PC-9 (cell line): ENCODE data around the gene CTNS.

Source experiments
- CTCF ChIP-seq: fragments of 200-600 bp; sonication (generic); conservative IDR thresholded peaks from 2 replicates; pipeline ENCODE4 v1.6.1; 2017; ENCODE audit warnings: mixed run types, antibody characterized with exemption, mild to moderate bottlenecking, moderate library complexity
- EZH2 ChIP-seq: fragments of 200-600 bp; sonication (generic); IDR thresholded peaks from 2 replicates; pipeline ENCODE4 v1.8.0; 2017; ENCODE audit warnings: antibody characterized with exemption, low read depth

- TF ChIP-seq CTCF (no peak), EZH2 (no peak)
Observed at GRCh38 chr17:3685174-3685573, 48.6 kb downstream of the CTNS start.
